Parathyroid adenoma (tissue), 2 donors: ENCODE data around the gene CXCL1.
A peak's percentile ranks its signal among the peaks of the same experiment; 100 is the strongest.

Source experiments
- H2AFZ ChIP-seq: fragments of 300-600 bp; sonication (generic); one replicate; pipeline ENCODE4 v1.7.0; 2017; ENCODE audit warnings: antibody characterized with exemption, mild to moderate bottlenecking
- H3K27ac ChIP-seq: fragments of 300-600 bp; sonication (generic); one replicate; pipeline ENCODE4 v1.7.0; 2017
- H3K27me3 ChIP-seq: fragments of 300-600 bp; sonication (generic); one replicate; pipeline ENCODE4 v1.7.0; 2017; ENCODE audit warnings: low read length; ENCODE audit not compliant: control insufficient read depth, insufficient read depth
- H3K36me3 ChIP-seq: fragments of 300-600 bp; sonication (generic); one replicate; pipeline ENCODE4 v1.7.0; 2017; ENCODE audit warnings: low read length; ENCODE audit not compliant: control insufficient read depth, insufficient read depth
- H3K4me1 ChIP-seq: fragments of 300-600 bp; sonication (generic); one replicate; pipeline ENCODE4 v1.7.0; 2017; ENCODE audit warnings: control low read depth
- H3K4me2 ChIP-seq: fragments of 300-600 bp; sonication (generic); one replicate; pipeline ENCODE4 v1.7.0; 2017; ENCODE audit warnings: low read length
- H3K4me3 ChIP-seq: fragments of 300-600 bp; sonication (generic); one replicate; pipeline ENCODE4 v1.7.0; 2017; ENCODE audit warnings: low read depth, low read length
- H3K79me2 ChIP-seq: fragments of 300-600 bp; sonication (generic); one replicate; pipeline ENCODE4 v1.7.0; 2017; ENCODE audit warnings: control low read depth
- H3K9ac ChIP-seq: fragments of 300-600 bp; sonication (generic); one replicate; pipeline ENCODE4 v1.7.0; 2017; ENCODE audit warnings: mild to moderate bottlenecking
- H3K9me3 ChIP-seq: fragments of 300-600 bp; sonication (generic); one replicate; pipeline ENCODE4 v1.7.0; 2017; ENCODE audit warnings: low read length; ENCODE audit not compliant: control insufficient read depth
- CTCF ChIP-seq: fragments of 300-600 bp; sonication (generic); IDR thresholded peaks from one replicate; pipeline ENCODE4 v1.7.0; 2017; ENCODE audit warnings: antibody characterized with exemption, mild to moderate bottlenecking
- donor health status: primary hyperparathyroidism.

The CXCL1 gene

GRCh38 chr4:73869130-73870055 is at the start of gene CXCL1:
CXCL1 (plus strand) TSS chr4:73869393; CDS start chr4:73869471, 78 bp downstream.
- no peaks in the 10 kb centered on the region for H3K79me2 ChIP-seq
- H3K4me3 ChIP-seq: peak within 1 kb of the TSS; percentile 55
- no peaks in the 10 kb centered on the region for H3K4me1 ChIP-seq
- H3K27ac ChIP-seq: no peak within 1 kb of the TSS
- H3K36me3 ChIP-seq: no peaks in the 10 kb centered on the region
- no peak for TF ChIP-seq CTCF
- H3K9me3 ChIP-seq: no peaks in the 10 kb centered on the region
- H3K27me3 ChIP-seq: peaks cover 2% of the 10 kb centered on the region
- H2AFZ ChIP-seq: peak within 1 kb of the TSS; percentile 62
- H3K9ac ChIP-seq: no peak within 1 kb of the TSS
- peak within 1 kb of the TSS; percentile 76 for H3K4me2 ChIP-seq

- no peak overlapping the region for H3K4me2 ChIP-seq
- TF ChIP-seq CTCF: no peak
- H3K4me3 ChIP-seq: no peak overlapping the region
- H3K9me3 ChIP-seq: no peaks in the 10 kb centered on the region
- H3K79me2 ChIP-seq: no peaks in the 10 kb centered on the region
- H3K27ac ChIP-seq: no peak overlapping the region
- H3K36me3 ChIP-seq: no peaks in the 10 kb centered on the region
- no peak overlapping the region for H3K9ac ChIP-seq
- no peaks in the 10 kb centered on the region for H3K4me1 ChIP-seq
- no peaks in the 10 kb centered on the region for H3K27me3 ChIP-seq
- no peak overlapping the region for H2AFZ ChIP-seq
Observed at GRCh38 chr4:73821325-73821724, 47.9 kb upstream of the CXCL1 start.

- no peak overlapping the region for H3K9ac ChIP-seq
- H3K9me3 ChIP-seq: no peaks in the 10 kb centered on the region
- H3K79me2 ChIP-seq: no peaks in the 10 kb centered on the region
- no peak overlapping the region for H3K4me3 ChIP-seq
- no peaks in the 10 kb centered on the region for H3K4me1 ChIP-seq
- H2AFZ ChIP-seq: no peak overlapping the region
- no peak overlapping the region for H3K27ac ChIP-seq
- H3K4me2 ChIP-seq: no peak overlapping the region
- no peaks in the 10 kb centered on the region for H3K27me3 ChIP-seq
- H3K36me3 ChIP-seq: no peaks in the 10 kb centered on the region
- no peak for TF ChIP-seq CTCF
Observed at GRCh38 chr4:73822389-73822788, 46.8 kb upstream of the CXCL1 start.

- TF ChIP-seq CTCF: no peak
- Histone ChIP-seq H3K27ac (no peak overlapping the region), H3K4me1 (no peaks in the 10 kb centered on the region), H3K9ac (no peak overlapping the region), H3K9me3 (no peaks in the 10 kb centered on the region), H3K36me3 (no peaks in the 10 kb centered on the region), H3K27me3 (no peaks in the 10 kb centered on the region), H3K4me3 (no peak overlapping the region), H3K79me2 (no peaks in the 10 kb centered on the region), H2AFZ (no peak overlapping the region), H3K4me2 (no peak overlapping the region)
Observed at GRCh38 chr4:73822812-73823504, 46.2 kb upstream of the CXCL1 start.
